ENCODE results near the gene APC. TPM values are rescaled to one million over a fixed set of nuclear protein-coding genes. Genes with fewer than 3 reads are reported as not detected.
"Not testable (repeated sequence)": the region's sequence is repeated elsewhere in the genome, so short reads cannot be mapped to it uniquely, and the experiment has no call there.

APC gene
- total RNA-seq, 2 donors from 2014 or later, result 20.8 to 27.5 TPM

DNA sequence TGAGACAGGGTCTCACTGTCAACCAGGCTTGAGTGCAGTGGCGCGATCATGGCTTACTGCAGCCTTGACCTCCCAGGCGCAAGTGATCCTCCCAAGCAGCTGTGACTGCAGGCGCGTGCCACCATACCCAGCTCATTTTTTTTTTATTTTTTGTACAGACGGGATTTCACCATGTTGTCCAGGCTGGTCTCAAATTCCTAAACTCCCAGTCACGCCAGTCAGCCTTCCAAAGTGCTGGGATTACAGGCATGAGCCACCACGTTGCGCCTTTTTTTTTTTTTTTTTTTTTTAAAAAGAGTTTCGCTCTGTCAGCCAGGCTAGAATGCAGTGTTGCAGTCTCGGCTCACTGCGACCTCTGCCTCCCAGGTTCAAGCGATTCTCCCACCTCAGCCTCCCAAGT lies 96.3 kb downstream of the APC start:
- Mint-ChIP-seq H3K4me1 (no peaks in the 10 kb centered on the region), H3K27ac (no peak overlapping the region), H3K4me3 (no peak overlapping the region), H3K27me3 (no peaks in the 10 kb centered on the region), H3K9me3 (no peaks in the 10 kb centered on the region), H3K36me3 (ENCODE audit: low read depth) (peaks cover 64% of the 10 kb centered on the region)
- no peak for ATAC-seq (replicated peaks)

DNA sequence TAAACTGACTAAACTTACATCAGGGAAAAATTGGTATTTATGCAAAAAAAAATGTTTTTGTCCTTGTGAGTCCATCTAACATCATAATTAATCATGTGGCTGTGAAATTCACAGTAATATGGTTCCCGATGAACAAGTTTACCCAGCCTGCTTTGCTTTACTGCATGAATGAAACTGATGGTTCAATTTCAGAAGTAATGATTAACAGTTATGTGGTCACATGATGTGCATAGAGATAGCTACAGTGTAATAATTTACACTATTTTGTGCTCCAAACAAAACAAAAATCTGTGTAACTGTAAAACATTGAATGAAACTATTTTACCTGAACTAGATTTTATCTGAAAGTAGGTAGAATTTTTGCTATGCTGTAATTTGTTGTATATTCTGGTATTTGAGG lies 106.8 kb downstream of the APC start:
- Mint-ChIP-seq H3K36me3 (ENCODE audit: low read depth) (peaks cover 14% of the 10 kb centered on the region), H3K27me3 (no peaks in the 10 kb centered on the region), H3K27ac (no peak overlapping the region), H3K4me3 (no peak overlapping the region), H3K9me3 (no peaks in the 10 kb centered on the region), H3K4me1 (peaks cover 4% of the 10 kb centered on the region)
- ATAC-seq (replicated peaks), result peak; percentile 42

DNA sequence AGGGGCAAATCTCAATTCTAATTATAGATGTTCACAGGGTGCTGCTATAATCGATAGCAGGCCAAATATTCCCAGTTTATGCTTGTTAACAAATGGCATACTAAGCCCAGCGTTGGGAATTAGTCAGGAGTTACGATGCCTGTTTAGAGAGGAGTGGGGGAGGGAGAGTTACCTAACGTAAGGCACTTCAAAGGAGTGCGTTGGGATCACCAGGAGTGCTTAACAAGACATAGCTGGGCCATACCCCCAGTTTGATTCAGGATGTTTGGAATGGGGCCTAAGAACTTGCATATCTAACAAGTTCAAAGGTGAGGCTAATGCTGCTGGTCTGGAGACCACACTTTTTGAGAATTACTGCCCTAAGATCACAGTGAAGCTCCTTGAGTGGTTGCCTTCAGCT lies 108.9 kb downstream of the APC start:
- H3K4me1 Mint-ChIP-seq, result peaks cover 4% of the 10 kb centered on the region
- H3K27me3 Mint-ChIP-seq, result no peaks in the 10 kb centered on the region
- peak overlapping the region; percentile 51 for H3K27ac Mint-ChIP-seq
- no peak overlapping the region for H3K4me3 Mint-ChIP-seq
- no peaks in the 10 kb centered on the region for H3K9me3 Mint-ChIP-seq
- ATAC-seq (replicated peaks), result no peak
- H3K36me3 Mint-ChIP-seq (ENCODE audit: low read depth), result no peaks in the 10 kb centered on the region

DNA sequence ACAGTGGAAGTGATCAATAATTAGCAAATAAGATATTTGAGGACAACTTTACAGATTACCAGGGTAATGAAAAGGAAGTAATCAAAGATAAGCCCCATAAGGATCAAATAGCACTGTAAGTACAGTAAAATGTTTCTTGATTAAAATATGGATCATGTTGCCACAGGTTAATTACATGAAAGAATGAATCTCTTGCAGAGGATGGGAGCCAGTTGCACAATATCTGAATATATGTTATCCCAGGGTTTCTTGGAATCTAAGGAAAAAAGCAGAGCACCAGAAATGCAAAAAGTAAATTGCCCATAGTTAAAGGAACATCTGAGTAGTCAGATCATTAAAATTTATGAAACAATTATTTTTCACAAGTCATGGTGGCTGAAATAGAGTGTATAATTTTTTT lies 109.6 kb downstream of the APC start:
- ATAC-seq (replicated peaks), result no peak
- peaks cover 4% of the 10 kb centered on the region for H3K4me1 Mint-ChIP-seq
- no peaks in the 10 kb centered on the region for H3K9me3 Mint-ChIP-seq
- no peaks in the 10 kb centered on the region for H3K27me3 Mint-ChIP-seq
- H3K27ac Mint-ChIP-seq, result peak overlapping the region; percentile 51
- no peaks in the 10 kb centered on the region for H3K36me3 Mint-ChIP-seq (ENCODE audit: low read depth)
- no peak overlapping the region for H3K4me3 Mint-ChIP-seq

DNA sequence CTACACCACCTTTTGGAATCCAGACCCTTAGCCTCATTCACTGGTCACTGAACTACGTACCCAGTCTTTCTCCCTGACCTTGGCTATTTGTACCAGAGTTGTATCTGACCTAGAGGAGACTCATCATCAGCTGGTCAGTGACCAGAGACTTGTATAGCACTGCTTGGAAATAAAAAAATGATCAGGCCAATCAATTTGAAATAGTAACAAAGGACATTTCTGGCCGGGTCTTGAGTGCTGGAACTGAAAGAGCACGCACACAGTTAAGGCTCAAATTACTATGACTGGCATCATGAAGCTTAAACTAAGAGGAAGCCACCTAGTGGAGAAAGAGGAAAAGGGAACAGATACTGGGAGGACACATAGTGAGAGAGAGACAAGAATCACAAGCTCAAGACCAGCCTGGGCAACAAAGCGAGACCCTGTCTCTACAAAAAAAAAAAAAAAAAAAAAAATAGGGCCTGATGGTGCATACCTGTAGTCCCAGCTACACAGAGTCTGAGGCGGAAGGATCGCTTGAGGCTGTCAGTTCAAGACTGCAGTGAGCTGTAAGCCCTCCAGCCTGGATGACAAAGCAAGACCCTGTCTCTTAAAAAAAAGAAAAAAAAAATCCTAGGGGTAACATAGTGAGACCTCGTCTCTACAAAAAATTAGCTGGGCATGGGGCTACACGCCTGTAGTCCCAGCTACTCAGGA lies 110.6 kb downstream of the APC start:
- Mint-ChIP-seq H3K36me3 (ENCODE audit: low read depth) (no peaks in the 10 kb centered on the region), H3K4me1 (peaks cover 4% of the 10 kb centered on the region), H3K4me3 (peak overlapping the region; percentile 41), H3K27me3 (no peaks in the 10 kb centered on the region), H3K9me3 (no peaks in the 10 kb centered on the region), H3K27ac (peak overlapping the region; percentile 79)
- ATAC-seq (replicated peaks), result peak; percentile 99

DNA sequence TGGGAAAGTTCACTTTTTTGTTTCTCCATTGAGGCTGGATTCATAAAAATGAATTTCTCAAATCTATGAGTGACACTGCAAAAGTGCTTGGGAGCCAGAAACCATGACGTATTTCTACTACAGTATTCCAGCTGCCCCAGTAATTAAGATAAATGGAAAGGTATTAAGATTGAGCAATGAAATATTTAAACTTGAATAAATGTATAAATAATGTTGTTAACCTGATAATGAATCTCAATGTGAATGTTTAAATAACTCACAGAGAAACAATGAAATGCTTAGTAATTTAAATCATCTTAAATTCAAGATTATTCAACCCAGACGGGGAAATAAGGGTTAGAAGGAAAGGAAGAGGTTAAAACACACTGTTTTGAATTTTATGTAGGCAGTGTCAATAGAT lies 112.2 kb downstream of the APC start:
- H3K4me1 Mint-ChIP-seq, result peaks cover 4% of the 10 kb centered on the region
- no peak for ATAC-seq (replicated peaks)
- no peak overlapping the region for H3K27ac Mint-ChIP-seq
- H3K9me3 Mint-ChIP-seq, result no peaks in the 10 kb centered on the region
- H3K4me3 Mint-ChIP-seq, result no peak overlapping the region
- H3K27me3 Mint-ChIP-seq, result peaks cover 3% of the 10 kb centered on the region
- no peaks in the 10 kb centered on the region for H3K36me3 Mint-ChIP-seq (ENCODE audit: low read depth)

DNA sequence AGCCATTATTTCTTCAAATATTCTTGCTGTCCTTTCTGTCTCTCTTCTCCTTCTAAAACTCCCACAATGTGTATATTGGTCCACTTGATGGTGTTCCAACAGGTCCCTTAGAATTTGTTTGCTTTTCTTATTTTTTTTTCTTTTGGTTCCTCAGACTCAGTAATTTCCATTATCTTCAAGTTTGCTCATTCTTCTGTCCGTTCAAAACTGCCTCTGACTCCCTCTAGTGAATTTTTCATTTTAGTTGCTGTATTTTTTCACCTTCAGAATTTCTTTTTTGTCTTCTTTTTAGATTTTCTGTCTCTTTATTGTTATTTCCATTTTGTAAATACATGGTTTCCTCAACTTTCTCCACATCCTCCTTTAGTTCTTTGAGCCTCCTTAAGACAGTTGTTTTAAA lies 117.0 kb downstream of the APC start:
- Mint-ChIP-seq H3K27ac (no peak overlapping the region), H3K36me3 (ENCODE audit: low read depth) (no peaks in the 10 kb centered on the region), H3K9me3 (no peaks in the 10 kb centered on the region), H3K4me1 (no peaks in the 10 kb centered on the region), H3K4me3 (no peak overlapping the region), H3K27me3 (peaks cover 20% of the 10 kb centered on the region)
- no peak for ATAC-seq (replicated peaks)

DNA sequence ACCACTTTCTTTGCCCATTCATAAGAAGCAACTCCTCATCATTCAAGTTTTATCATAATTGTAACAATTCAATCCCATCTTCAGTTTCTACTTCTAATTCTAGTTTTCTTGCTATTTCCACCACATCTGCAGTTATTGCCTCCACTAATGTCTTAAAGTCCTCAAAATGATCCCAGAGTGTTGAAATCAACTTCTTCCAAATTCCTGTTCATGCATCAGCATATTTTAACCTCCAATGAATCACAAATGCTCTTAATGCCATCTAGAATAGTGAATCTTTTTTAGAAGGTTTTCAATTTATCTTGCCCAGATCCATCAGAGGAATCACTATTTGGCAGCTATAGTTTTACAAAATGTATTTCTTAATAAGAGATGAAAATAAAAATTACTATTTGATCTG lies 120.2 kb downstream of the APC start:
- Mint-ChIP-seq H3K27ac (no peak overlapping the region), H3K36me3 (ENCODE audit: low read depth) (peaks cover 8% of the 10 kb centered on the region), H3K4me1 (peaks cover 6% of the 10 kb centered on the region), H3K27me3 (peaks cover 20% of the 10 kb centered on the region), H3K4me3 (no peak overlapping the region), H3K9me3 (no peaks in the 10 kb centered on the region)
- no peak for ATAC-seq (replicated peaks)

DNA sequence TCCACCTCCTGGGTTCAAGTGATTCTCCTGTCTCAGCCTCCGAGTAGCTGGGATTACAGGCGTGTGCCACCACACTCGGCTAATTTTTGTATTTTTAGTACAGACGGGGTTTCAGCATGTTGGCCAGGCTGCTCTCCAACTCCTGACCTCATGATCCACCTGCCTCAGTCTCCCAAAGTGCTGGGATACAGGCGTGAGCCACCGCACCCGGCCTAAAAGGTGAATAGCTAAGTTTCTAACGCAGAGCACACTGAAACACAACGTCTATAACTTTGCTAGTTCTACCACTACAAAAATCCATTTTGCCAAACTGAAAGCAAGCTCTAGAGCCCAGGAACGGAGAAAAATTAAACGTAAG lies 122.9 kb downstream of the APC start:
- peak overlapping the region; percentile 91 for H3K4me3 Mint-ChIP-seq
- H3K9me3 Mint-ChIP-seq; ATAC-seq (replicated peaks): not testable (repeated sequence)
- H3K27me3 Mint-ChIP-seq, result peaks cover 11% of the 10 kb centered on the region
- peaks cover 35% of the 10 kb centered on the region for H3K36me3 Mint-ChIP-seq (ENCODE audit: low read depth)
- H3K4me1 Mint-ChIP-seq, result peaks cover 16% of the 10 kb centered on the region
- peak overlapping the region; percentile 97 for H3K27ac Mint-ChIP-seq

DNA sequence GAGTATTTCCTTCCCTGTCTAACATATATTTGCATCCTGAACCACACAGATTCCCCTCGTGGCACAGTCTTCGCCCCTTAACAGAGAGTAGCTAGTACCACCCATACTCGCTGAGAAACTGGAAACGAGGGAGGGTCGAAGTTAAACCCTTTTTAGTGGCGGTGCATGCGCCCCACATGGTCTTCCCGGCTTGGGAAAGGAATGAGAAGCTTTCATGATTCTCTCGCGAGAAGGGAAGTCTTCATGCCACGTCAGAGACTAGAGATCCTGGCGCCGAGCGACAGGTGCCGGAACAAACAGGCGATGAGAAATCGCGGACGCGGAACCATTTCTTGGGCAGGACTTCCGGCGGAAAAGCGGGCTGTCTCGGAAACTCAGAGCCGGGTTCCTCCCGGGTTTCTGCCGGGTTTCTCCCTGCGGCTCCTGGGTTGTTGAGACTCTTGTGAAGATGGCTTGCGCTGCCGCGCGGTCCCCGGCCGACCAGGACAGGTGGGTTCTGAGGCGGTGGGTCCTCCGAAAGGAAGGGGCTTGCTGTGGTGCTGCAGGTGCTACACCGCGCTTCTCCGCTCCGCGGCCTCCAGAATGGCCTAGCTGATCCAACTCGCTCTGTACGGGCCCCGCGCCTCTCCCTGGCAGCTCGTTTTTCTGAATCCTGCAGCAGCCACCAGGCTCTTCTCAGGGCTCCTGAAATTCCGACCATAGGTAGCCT lies 123.4 kb downstream of the APC start, which contains the start of gene SRP19:
Gene SRP19 (plus strand): TSS at position 359 of the 709 bp plus-strand sequence. CDS start 90 bp downstream, at position 449.
- H3K27me3 Mint-ChIP-seq, result peaks cover 9% of the 10 kb centered on the region
- peak; percentile 98 for ATAC-seq (replicated peaks)
- H3K4me1 Mint-ChIP-seq, result peaks cover 16% of the 10 kb centered on the region
- peak within 1 kb of the TSS; percentile 97 for H3K27ac Mint-ChIP-seq
- peaks cover 40% of the 10 kb centered on the region for H3K36me3 Mint-ChIP-seq (ENCODE audit: low read depth)
- peak within 1 kb of the TSS; percentile 91 for H3K4me3 Mint-ChIP-seq
- no peaks in the 10 kb centered on the region for H3K9me3 Mint-ChIP-seq

DNA sequence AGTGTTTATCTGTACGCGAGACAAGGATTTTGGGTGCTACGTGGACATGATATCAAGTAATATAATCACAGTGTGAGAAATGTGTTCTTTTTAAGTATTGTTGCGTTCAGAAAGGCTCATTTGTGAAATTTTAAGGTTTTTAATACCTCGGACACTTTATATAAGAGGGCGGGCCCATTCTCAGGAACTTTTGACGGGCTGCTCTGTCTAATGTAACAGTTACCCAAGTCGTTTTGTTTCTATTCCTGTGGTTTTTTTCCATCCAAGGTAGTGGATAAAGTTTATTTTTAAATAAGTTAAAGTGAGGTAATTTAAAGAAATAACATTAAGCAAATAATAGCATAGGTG lies 123.9 kb downstream of the APC start:
- Mint-ChIP-seq H3K27ac (peak overlapping the region; percentile 97), H3K9me3 (no peaks in the 10 kb centered on the region), H3K4me1 (peaks cover 16% of the 10 kb centered on the region), H3K27me3 (peaks cover 5% of the 10 kb centered on the region), H3K4me3 (peak overlapping the region; percentile 91), H3K36me3 (ENCODE audit: low read depth) (peaks cover 45% of the 10 kb centered on the region)
- no peak for ATAC-seq (replicated peaks)

DNA sequence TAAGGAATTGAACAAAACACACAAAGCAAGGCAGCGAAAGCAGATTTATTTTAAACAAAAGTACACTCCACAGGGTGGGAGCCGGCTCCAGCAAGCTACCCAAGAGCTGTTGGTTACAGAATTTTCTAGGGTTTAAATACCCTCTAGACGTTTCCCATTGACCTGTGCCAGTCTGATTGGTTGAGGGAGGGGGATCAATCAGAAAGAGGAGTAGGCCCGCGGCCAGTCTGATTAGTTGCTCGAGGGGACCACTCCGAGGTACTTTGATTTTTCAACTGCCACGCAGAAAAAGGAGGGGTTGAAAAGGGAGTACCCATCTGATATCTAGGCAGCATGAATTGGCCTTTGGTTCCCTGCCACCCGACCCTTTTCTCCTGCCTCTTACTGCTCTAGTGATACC lies 124.4 kb downstream of the APC start:
- H3K4me3 Mint-ChIP-seq, result peak overlapping the region; percentile 91
- H3K36me3 Mint-ChIP-seq (ENCODE audit: low read depth), result peaks cover 50% of the 10 kb centered on the region
- H3K27me3 Mint-ChIP-seq, result peaks cover 5% of the 10 kb centered on the region
- ATAC-seq (replicated peaks), result no peak
- no peaks in the 10 kb centered on the region for H3K9me3 Mint-ChIP-seq
- H3K27ac Mint-ChIP-seq, result peak overlapping the region; percentile 97
- H3K4me1 Mint-ChIP-seq, result peaks cover 21% of the 10 kb centered on the region

DNA sequence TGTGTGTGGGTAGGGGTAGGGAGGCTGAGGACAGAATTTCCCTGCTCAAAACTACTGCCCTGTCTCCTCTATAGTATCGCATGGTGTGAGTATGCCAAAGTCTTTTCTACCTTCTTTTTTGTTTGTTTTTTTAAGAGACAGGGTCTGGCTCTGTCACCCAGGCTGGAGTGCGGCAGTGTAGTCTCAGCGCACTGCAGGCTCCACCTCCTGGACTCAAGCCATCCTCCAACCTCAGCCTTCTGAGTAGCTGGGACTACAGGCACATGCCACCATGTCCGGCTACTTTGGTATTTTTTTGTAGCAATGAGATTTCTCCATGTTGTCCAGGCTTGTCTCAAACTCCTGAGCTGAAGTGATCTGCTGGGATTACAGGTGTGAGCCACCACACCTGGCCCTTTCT lies 125.9 kb downstream of the APC start:
- H3K9me3 Mint-ChIP-seq, result no peaks in the 10 kb centered on the region
- ATAC-seq (replicated peaks), result no peak
- H3K4me3 Mint-ChIP-seq, result peak overlapping the region; percentile 91
- peaks cover 65% of the 10 kb centered on the region for H3K36me3 Mint-ChIP-seq (ENCODE audit: low read depth)
- no peaks in the 10 kb centered on the region for H3K27me3 Mint-ChIP-seq
- H3K27ac Mint-ChIP-seq, result peak overlapping the region; percentile 97
- H3K4me1 Mint-ChIP-seq, result peaks cover 25% of the 10 kb centered on the region

DNA sequence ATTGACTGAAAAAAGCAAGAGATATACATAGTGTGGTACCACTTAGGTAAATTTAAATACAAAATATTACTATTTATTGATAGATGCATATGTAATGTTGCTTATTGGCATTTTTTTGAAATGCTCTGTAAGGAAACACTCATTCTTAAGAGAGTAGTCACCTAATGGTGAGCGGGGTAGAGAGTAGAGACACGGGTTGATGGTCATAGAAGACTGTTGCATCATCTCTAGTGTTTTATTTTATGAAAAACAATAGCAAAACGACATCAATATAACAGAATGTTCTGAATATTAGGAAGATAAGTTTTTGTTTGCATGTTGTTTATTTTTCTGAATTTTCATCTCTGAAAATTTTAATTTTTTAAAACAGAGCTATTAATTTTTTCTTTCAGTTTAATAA lies 127.4 kb downstream of the APC start:
- Mint-ChIP-seq H3K36me3 (ENCODE audit: low read depth) (peaks cover 81% of the 10 kb centered on the region), H3K4me1 (peaks cover 31% of the 10 kb centered on the region), H3K27ac (no peak overlapping the region), H3K4me3 (no peak overlapping the region), H3K9me3 (no peaks in the 10 kb centered on the region), H3K27me3 (no peaks in the 10 kb centered on the region)
- no peak for ATAC-seq (replicated peaks)

DNA sequence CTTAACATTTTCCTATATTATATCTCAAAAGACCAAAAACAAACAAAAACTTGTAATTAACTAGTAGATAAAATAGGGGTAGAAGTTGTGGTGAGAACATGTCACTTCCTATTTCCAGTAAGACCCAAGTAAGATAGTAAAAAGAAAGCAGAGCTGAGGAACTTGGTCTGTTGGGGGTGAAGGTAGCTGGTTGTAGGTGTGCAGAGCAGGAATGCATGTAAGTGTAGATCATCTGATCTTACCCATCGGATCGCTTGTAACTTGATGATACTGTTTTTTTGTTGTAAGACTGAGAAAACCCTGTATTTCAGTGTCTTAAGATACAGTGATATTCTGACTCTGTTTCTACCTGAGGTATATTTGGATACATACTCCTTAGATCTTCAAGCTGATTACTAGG lies 129.1 kb downstream of the APC start:
- Mint-ChIP-seq H3K27me3 (no peaks in the 10 kb centered on the region), H3K36me3 (ENCODE audit: low read depth) (peaks cover 92% of the 10 kb centered on the region), H3K9me3 (no peaks in the 10 kb centered on the region), H3K4me1 (peaks cover 32% of the 10 kb centered on the region), H3K4me3 (peak overlapping the region; percentile 31), H3K27ac (peak overlapping the region; percentile 89)
- peak; percentile 36 for ATAC-seq (replicated peaks)

Data from activated T-helper 17 cell treated with anti-CD3 and anti-CD28 coated beads, Interleukin-2, amount 50 U/mL, for 72 hours (primary cell).